ENCODE results near the gene HSPA9.

GRCh38 chr5:138582959-138583358, 7.8 kb upstream of the HSPA9 start:
- TF ChIP-seq CBX5 (IDR thresholded peaks at IDR 0.05; ENCODE audit: low read depth, low read length) (no peak), CTCF (IDR thresholded peaks at IDR 0.05; ENCODE audit: control extremely low read depth in 1 of 3, insufficient read depth in 1 of 3, low read depth in 1 of 3, low read length in 3 of 3) (no peak), RAD21 (IDR thresholded peaks at IDR 0.05 in 1 of 2, conservative IDR thresholded peaks at IDR 0.05 in 1 of 2; ENCODE audit: low read depth in 2 of 2, low read length in 2 of 2) (no peak), MAFK (IDR thresholded peaks at IDR 0.05; ENCODE audit: low read depth, low read length) (no peak), SUZ12 (IDR thresholded peaks at IDR 0.05; ENCODE audit: low read length) (no peak), TAF1 (IDR thresholded peaks at IDR 0.05; ENCODE audit: low read depth, low read length) (no peak), PHF8 (conservative IDR thresholded peaks at IDR 0.05; ENCODE audit: low read depth, low read length) (no peak), KDM1A (IDR thresholded peaks at IDR 0.05; ENCODE audit: borderline replicate concordance, low read length) (no peak), SRF (IDR thresholded peaks at IDR 0.05; ENCODE audit: low read depth, low read length) (no peak), CEBPB (IDR thresholded peaks at IDR 0.05; ENCODE audit: low read depth, low read length) (no peak), TCF12 (IDR thresholded peaks at IDR 0.05; ENCODE audit: low read depth, low read length) (no peak), JUND (IDR thresholded peaks at IDR 0.05; ENCODE audit: low read length) (no peak)
